ENCODE results near the gene PTMS. TPM values are rescaled to one million over a fixed set of nuclear protein-coding genes. Genes with fewer than 3 reads are reported as not detected.
A peak's percentile ranks its signal among the peaks of the same experiment; 100 is the strongest.

PTMS gene
- total and polyA plus RNA-seq, 2 of the 13 experiments (the other 11 are each of a cell fraction or from before 2014, with no cell fraction given) = 40.5 to 82.4 TPM

GRCh38 chr12:6723607-6724408, 42.4 kb upstream of the PTMS start, which contains the start of gene COPS7A (continued):
- peak; percentile 63; the same call in 1 of the 2 replicates for TF ChIP-seq ZBTB4 (CRISPR knock-in tag; IDR thresholded peaks at IDR 0.05; ENCODE audit: borderline replicate concordance)
- TF ChIP-seq TP53 (CRISPR knock-in tag; conservative IDR thresholded peaks at IDR 0.05) = no peak; the same call in 1 of the 2 replicates
- TF ChIP-seq CHCHD3 (CRISPR knock-in tag; IDR thresholded peaks at IDR 0.05) = peak; percentile 92; the same call in 1 of the 2 replicates
- TF ChIP-seq MTF2 (CRISPR knock-in tag; IDR thresholded peaks at IDR 0.05; ENCODE audit: borderline replicate concordance) = no peak
- no peak for TF ChIP-seq DNMT1 (CRISPR knock-in tag; IDR thresholded peaks at IDR 0.05)
- TF ChIP-seq CENPX (CRISPR knock-in tag; IDR thresholded peaks at IDR 0.05) = no peak
- TF ChIP-seq ZNF24 (IDR thresholded peaks at IDR 0.05) = no peak
- no peak for TF ChIP-seq NFIB (CRISPR knock-in tag; IDR thresholded peaks at IDR 0.05; ENCODE audit: borderline replicate concordance)
- no peak for TF ChIP-seq MATR3 (CRISPR knock-in tag; IDR thresholded peaks at IDR 0.05)
- peak; percentile 76; the same call in 1 of the 2 replicates for TF ChIP-seq ZNF44 (CRISPR knock-in tag; IDR thresholded peaks at IDR 0.05)
- TF ChIP-seq SIN3A (IDR thresholded peaks at IDR 0.05; ENCODE audit: borderline replicate concordance, low read depth, low read length) = peak; percentile 86; the same call in 1 of the 2 replicates
- peak; percentile 80; the same call in 1 of the 2 replicates for TF ChIP-seq TBX2 (CRISPR knock-in tag; IDR thresholded peaks at IDR 0.05; ENCODE audit: borderline replicate concordance)
- TF ChIP-seq FOXP4 (CRISPR knock-in tag; IDR thresholded peaks at IDR 0.05) = peak; percentile 53
- TF ChIP-seq ZNF121 (CRISPR knock-in tag; IDR thresholded peaks at IDR 0.05) = peak; percentile 87
- TF ChIP-seq ZNF124 (CRISPR knock-in tag; IDR thresholded peaks at IDR 0.05) = peak; percentile 85; the same call in 1 of the 2 replicates
- TF ChIP-seq KDM4B (CRISPR knock-in tag; IDR thresholded peaks at IDR 0.05) = no peak
- TF ChIP-seq ZNF652 (CRISPR knock-in tag; IDR thresholded peaks at IDR 0.05; ENCODE audit: borderline replicate concordance, low read depth) = no peak
- peak; percentile 79 for TF ChIP-seq HOXD1 (CRISPR knock-in tag; IDR thresholded peaks at IDR 0.05)
- TF ChIP-seq ZIK1 (CRISPR knock-in tag; IDR thresholded peaks at IDR 0.05; ENCODE audit: borderline replicate concordance, low read depth) = peak; percentile 71; the same call in 1 of the 2 replicates
- TF ChIP-seq MYPOP (CRISPR knock-in tag; IDR thresholded peaks at IDR 0.05) = peak; percentile 91; the same call in 1 of the 2 replicates
- TF ChIP-seq SMARCC2 (IDR thresholded peaks at IDR 0.05) = no peak
- TF ChIP-seq THAP11 (CRISPR knock-in tag; IDR thresholded peaks at IDR 0.05) = peak; percentile 96

All from HepG2 (cell line).